Coronary artery (tissue), 2 donors: ENCODE results near the gene ARFIP1.

Experiments
- DNase-seq: peaks from one replicate; pipeline ENCODE4 v3.0.0-alpha.2; 2017; ENCODE audit warnings: low spot score
- H3K27ac ChIP-seq, 2 donors: fragments of 200-600 bp; sonication (generic); one replicate each; pipeline ENCODE4 v1.5.1; 2016 to 2019
- H3K4me3 ChIP-seq: fragments of 200-600 bp; sonication (generic); 2 replicates; pipeline ENCODE4 v1.5.1; 2016; ENCODE audit warnings: mild to moderate bottlenecking, moderate library complexity
- TF ChIP-seq, protein P1 (sequence below): fragments of 200-600 bp; sonication (generic); IDR thresholded peaks from one replicate; pipeline ENCODE4 v1.5.1; 2019; ENCODE audit warnings: antibody characterized with exemption

The ARFIP1 gene

DNA sequence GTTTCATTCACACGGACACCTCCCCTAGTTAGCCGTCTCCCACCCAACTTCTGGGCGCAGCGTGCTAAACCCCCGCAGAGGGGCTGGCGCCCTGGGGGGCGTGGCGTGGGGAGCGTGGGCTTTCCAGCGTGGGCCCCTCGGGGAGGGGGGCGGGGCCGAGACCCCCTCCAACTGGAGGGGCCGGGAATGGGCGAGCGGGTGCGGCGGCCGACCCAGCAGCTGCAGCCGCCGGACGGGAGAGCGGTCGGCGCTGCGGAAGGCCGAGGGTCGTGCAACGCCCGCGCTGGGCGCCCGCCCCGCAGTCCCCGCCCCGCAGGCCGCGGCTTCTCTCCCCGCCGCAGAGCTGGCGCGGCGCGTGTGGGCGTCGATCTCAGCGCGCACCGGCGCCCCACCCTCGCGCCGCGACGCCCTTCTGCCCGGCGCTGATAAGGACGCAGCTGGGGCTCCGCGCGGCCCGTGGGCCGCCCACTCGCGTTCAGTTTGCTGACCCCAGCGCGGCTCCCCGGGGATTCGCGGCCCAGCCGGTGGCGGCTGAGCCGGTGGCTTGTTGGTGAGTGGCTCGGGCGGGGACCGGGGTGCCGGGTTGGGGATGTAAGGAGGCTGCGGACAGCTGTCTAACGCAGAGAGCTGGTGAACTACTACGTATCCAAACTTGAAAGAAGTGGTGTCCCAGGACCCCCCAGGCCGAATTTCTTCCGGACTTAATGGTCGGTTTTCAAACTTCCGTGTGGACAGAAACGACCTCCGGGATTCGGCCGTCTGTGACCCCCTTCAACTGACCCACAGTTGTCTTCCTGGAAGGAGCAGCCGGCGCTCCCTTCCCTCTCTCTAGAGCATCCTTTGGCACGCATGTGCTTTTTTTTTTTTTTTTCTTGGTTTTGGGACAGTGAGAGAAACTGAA is 157.8 kb downstream of the ARFIP1 start:
- H3K27ac ChIP-seq: no peak overlapping the region
- peak overlapping the region; percentile 81 for H3K4me3 ChIP-seq
- TF ChIP-seq, protein P1, sequence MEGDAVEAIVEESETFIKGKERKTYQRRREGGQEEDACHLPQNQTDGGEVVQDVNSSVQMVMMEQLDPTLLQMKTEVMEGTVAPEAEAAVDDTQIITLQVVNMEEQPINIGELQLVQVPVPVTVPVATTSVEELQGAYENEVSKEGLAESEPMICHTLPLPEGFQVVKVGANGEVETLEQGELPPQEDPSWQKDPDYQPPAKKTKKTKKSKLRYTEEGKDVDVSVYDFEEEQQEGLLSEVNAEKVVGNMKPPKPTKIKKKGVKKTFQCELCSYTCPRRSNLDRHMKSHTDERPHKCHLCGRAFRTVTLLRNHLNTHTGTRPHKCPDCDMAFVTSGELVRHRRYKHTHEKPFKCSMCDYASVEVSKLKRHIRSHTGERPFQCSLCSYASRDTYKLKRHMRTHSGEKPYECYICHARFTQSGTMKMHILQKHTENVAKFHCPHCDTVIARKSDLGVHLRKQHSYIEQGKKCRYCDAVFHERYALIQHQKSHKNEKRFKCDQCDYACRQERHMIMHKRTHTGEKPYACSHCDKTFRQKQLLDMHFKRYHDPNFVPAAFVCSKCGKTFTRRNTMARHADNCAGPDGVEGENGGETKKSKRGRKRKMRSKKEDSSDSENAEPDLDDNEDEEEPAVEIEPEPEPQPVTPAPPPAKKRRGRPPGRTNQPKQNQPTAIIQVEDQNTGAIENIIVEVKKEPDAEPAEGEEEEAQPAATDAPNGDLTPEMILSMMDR: no peak
- no peak for DNase-seq

DNA sequence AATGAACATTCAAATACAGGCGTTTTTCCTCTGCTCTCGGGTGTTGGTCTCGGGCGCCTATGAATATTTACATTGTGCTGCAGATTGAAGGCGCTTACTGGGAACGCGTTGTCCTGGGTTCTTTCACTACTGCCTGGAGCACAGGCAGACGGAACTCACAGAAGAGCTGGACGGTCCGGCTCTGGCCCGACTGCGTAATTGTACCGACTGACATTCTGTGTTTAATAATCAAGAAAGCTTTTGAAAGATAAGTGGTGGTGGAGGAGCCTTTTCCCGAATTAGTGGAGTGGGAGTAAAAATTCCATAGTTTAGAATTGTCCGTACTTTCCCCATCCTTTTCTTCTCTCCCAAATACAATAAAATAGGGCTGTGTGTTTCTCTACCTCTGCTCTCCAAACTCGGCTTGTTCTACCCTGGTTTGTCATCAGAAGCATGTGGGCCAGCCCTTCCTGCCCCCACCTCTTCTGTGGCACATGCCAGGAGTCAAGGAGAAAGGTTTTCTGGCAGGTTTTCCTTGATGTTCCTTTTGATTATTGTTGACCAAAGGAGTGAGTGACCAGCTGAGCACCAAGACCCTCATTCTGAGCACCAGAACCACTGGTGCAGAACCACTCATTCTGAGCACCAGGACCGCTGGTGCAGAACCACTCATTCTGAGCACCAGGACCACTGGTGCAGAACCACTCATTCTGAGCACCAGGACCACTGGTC is 158.6 kb downstream of the ARFIP1 start:
- TF ChIP-seq, protein P1: no peak
- Histone ChIP-seq H3K4me3 (peak overlapping the region; percentile 81), H3K27ac (no peak overlapping the region)
- no peak for DNase-seq

- TF ChIP-seq, protein P1: no peak
- Histone ChIP-seq H3K27ac (no peak overlapping the region), H3K4me3 (no peak overlapping the region)
- no peak for DNase-seq
Measured at GRCh38 chr4:152939621-152940020, 159.9 kb downstream of the ARFIP1 start.

- Histone ChIP-seq H3K27ac (no peak overlapping the region), H3K4me3 (no peak overlapping the region)
- no peak for DNase-seq
- TF ChIP-seq, protein P1: no peak
Measured at GRCh38 chr4:152940461-152940860, 160.7 kb downstream of the ARFIP1 start.

DNA sequence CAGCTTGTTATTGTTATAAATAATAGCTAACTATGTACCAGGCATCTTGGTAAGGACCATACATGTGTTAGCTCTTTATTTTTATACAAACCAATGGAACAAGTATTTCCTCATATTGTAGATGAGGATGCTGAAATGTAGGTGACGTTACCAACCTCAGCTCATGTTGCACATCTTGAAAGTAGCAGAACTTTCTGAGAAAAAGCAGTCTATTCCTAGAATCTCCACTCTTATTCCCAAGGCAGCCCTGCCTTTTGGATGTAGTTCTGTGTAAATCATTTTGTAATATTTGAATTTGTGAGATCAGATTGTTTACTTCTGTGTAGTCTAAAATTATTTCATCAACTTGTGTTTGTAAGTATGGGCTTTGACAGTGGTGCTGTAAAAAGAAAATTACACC is 161.7 kb downstream of the ARFIP1 start:
- no peak overlapping the region for H3K27ac ChIP-seq
- DNase-seq: no peak
- no peak overlapping the region for H3K4me3 ChIP-seq
- TF ChIP-seq, protein P1: no peak

DNA sequence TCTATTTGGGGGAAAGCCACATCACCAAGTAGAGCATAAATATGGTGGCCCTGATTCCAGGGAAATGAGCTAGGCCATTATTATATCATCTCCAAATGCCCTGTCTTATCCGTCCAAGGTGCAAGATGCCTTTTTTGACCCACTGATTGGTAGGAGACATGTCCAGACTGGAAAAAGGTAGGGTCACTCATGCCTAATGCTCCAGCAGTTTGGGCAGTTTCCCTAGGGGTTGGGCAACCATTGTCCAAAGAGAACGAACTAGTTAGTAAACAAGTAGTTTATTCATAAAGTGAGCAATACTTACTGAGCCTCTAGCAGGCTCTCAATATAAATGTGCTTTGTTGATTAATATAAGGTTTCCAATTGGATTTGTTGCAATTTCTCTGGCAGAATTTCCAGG is 162.6 kb downstream of the ARFIP1 start:
- no peak for DNase-seq
- no peak overlapping the region for H3K4me3 ChIP-seq
- H3K27ac ChIP-seq: no peak overlapping the region
- TF ChIP-seq, protein P1: no peak
